ENCODE measurements around the gene HMCN2.

HMCN2 gene

DNA sequence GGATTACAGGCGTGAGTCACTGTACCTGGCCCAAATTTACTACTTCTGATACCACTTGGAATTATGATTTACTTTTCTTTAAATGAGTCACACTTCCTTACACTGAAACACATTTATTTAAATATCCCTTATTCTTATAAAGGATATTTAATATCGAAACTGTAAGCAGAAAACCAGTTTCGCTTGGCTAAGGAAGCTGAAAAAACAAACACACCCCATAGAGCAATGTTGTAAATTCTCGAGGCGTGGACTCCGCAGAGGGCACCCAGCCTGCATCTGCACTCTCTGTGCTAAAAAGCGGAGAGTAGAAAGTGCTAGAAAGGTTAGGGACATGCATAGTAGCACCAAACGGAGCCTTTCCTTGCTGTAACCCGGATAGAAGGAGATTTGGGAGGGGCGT is 86.5 kb downstream of the HMCN2 start:
- H3K4me3 ChIP-seq (ENCODE audit: low read depth, low read length) = no peak overlapping the region
- in situ Hi-C loops (cut with HindIII; ENCODE audit: low sequenced_read_pairs) = no loop called here
- TF ChIP-seq, protein P1, sequence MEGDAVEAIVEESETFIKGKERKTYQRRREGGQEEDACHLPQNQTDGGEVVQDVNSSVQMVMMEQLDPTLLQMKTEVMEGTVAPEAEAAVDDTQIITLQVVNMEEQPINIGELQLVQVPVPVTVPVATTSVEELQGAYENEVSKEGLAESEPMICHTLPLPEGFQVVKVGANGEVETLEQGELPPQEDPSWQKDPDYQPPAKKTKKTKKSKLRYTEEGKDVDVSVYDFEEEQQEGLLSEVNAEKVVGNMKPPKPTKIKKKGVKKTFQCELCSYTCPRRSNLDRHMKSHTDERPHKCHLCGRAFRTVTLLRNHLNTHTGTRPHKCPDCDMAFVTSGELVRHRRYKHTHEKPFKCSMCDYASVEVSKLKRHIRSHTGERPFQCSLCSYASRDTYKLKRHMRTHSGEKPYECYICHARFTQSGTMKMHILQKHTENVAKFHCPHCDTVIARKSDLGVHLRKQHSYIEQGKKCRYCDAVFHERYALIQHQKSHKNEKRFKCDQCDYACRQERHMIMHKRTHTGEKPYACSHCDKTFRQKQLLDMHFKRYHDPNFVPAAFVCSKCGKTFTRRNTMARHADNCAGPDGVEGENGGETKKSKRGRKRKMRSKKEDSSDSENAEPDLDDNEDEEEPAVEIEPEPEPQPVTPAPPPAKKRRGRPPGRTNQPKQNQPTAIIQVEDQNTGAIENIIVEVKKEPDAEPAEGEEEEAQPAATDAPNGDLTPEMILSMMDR (IDR thresholded peaks at IDR 0.05; ENCODE audit: low read depth, low read length) = no peak
- no peak for DNase-seq (ENCODE audit: low read depth, low spot score)

DNA sequence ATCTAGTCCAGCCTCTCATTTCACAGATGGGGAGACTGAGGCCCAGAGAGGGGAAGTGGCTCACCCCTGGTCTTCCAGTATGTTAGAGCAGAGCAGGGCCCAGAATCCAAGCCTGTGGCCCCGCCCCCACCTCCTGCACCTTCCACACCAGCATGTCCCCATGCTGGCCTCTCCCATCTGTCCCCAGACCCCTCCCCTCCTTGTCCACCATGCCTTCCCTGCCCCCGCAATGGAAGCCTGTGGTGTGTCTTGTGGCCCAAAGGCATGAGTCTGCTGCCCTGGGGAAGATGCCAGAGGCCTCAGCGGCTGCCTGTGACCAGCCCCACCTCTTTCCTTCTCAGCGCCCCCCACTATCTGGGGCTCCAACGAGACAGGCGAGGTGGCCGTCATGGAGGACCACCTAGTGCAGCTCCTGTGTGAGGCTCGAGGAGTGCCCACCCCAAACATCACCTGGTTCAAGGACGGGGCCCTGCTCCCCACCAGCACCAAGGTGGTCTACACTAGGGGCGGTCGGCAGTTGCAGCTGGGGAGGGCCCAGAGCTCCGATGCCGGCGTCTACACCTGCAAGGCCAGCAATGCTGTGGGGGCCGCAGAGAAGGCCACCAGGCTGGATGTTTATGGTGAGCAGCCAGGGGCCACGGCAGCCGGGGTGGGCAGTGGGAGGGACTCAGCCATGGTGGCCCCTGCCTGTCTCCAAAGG is 87.2 kb downstream of the HMCN2 start:
- in situ Hi-C loops (cut with HindIII; ENCODE audit: low sequenced_read_pairs) = no loop called here
- TF ChIP-seq, protein P1 (IDR thresholded peaks at IDR 0.05; ENCODE audit: low read depth, low read length) = no peak
- no peak for DNase-seq (ENCODE audit: low read depth, low spot score)
- H3K4me3 ChIP-seq (ENCODE audit: low read depth, low read length) = no peak overlapping the region

DNA sequence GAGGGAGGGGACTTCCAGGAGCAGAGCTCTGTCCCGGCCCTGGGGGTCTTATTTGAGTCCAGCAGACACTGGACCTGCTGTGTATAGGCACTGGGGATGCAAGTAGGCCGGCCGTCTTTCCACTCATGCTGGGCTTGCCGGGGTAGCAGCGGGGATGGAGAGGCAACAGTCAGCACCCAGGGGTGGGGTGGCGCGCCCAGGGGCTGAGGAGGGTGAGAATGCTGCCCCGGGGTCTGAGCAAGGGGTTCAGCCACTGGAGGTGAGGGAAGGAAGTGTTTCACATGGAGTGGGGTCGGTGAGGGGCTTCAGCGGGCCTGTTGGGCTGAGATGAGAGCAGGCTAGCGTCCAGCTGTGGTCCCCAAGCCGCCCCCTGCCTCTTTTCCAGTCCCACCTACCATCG is 88.8 kb downstream of the HMCN2 start:
- DNase-seq (ENCODE audit: low read depth, low spot score) = no peak
- TF ChIP-seq, protein P1 (IDR thresholded peaks at IDR 0.05; ENCODE audit: low read depth, low read length) = no peak
- in situ Hi-C loops (cut with HindIII; ENCODE audit: low sequenced_read_pairs) = no loop called here
- H3K4me3 ChIP-seq (ENCODE audit: low read depth, low read length) = no peak overlapping the region

DNA sequence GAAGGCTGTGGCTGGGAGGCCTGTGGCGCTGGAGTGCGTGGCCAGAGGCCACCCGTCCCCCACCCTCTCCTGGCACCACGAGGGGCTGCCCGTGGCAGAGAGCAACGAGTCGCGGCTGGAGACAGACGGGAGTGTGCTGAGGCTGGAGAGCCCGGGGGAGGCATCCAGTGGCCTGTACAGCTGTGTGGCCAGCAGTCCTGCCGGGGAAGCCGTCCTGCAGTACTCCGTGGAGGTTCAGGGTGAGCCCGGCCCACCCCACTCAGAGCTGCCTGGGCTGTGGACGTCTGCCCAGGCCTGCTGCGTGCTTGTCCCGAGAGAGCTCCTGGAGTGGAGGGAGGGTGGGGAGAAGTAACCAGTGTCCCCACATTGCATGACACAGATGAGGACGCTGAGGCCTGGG is 89.2 kb downstream of the HMCN2 start:
- DNase-seq (ENCODE audit: low read depth, low spot score) = no peak
- no peak overlapping the region for H3K4me3 ChIP-seq (ENCODE audit: low read depth, low read length)
- in situ Hi-C loops (cut with HindIII; ENCODE audit: low sequenced_read_pairs) = no loop called here
- TF ChIP-seq, protein P1 (IDR thresholded peaks at IDR 0.05; ENCODE audit: low read depth, low read length) = no peak

DNA sequence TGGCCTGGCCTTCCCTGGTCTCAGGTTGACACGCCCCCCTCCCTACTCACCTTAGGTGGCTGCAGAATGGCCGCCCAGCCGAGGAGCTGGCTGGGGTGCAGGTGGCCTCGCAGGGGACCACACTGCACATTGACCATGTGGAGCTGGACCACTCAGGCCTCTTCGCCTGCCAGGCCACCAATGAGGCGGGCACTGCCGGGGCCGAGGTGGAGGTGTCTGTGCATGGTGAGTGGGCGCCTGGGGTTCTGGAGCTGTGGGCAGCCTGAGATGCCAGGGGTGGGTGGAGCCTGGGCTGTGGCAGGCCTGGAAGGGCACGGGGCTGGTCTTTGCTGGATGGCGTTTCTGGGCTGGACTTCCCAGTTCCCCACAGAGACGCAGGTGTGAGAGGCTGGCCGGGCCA is 90.5 kb downstream of the HMCN2 start:
- TF ChIP-seq, protein P1 (IDR thresholded peaks at IDR 0.05; ENCODE audit: low read depth, low read length) = no peak
- in situ Hi-C loops (cut with HindIII; ENCODE audit: low sequenced_read_pairs) = no loop called here
- no peak for DNase-seq (ENCODE audit: low read depth, low spot score)
- H3K4me3 ChIP-seq (ENCODE audit: low read depth, low read length) = no peak overlapping the region

DNA sequence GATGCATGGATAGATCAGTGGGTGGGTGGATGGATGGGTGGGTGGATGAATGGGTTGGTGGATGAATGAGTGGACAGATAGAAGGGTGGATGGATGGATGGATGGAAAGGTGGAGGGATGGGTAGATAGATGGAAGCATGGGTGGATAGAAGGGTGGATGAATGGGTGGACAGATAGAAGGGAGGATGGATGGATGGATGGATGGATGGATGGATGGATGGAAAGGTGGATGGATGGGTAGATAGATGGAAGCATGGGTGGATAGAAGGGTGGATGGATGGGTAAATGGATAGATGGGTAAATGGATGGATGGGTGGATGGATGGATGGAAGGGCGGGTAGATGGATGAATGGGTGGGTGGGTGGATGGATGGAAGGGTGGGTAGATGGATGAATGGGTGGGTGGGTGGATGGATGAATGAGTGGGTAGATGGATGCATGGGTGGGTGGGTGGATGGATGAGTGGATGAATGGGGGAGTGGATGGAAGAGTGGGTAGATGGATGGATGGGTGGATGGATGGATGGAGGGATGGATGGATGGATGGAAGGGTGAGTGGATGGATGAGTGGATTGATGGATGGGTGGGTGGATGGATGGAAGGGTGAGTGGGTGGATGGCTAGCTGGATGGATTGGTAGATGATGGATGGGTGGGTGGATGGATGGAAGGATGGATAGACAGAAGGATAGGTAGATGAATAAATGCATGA is 91.5 kb downstream of the HMCN2 start:
- in situ Hi-C loops (cut with HindIII; ENCODE audit: low sequenced_read_pairs) = no loop called here
- no peak for DNase-seq (ENCODE audit: low read depth, low spot score)
- H3K4me3 ChIP-seq (ENCODE audit: low read depth, low read length) = no peak overlapping the region
- TF ChIP-seq, protein P1 (IDR thresholded peaks at IDR 0.05; ENCODE audit: low read depth, low read length) = no peak
